Measurements from ENCODE around the gene PIGH.

PIGH gene

GRCh38 chr14:67599698-67600561, at the start of gene PIGH:
TSS of gene PIGH (minus strand) at chr14:67600268. CDS start at chr14:67600203, 65 bp downstream.
- DNase-seq (ENCODE audit: extremely low read depth, low read depth) = peak; percentile 37
- TF ChIP-seq CTCF (IDR thresholded peaks at IDR 0.05; ENCODE audit: low read depth, low read length) = peak; percentile 41

- no peak for DNase-seq (ENCODE audit: extremely low read depth, low read depth)
- no peak for TF ChIP-seq CTCF (IDR thresholded peaks at IDR 0.05; ENCODE audit: low read depth, low read length)
Observed at GRCh38 chr14:67646131-67646530, 46.1 kb upstream of the PIGH start.

GRCh38 chr14:67645414-67645813, 45.3 kb upstream of the PIGH start:
- TF ChIP-seq CTCF (IDR thresholded peaks at IDR 0.05; ENCODE audit: low read depth, low read length) = no peak

GRCh38 chr14:67644428-67644827, 44.4 kb upstream of the PIGH start:
- DNase-seq (ENCODE audit: extremely low read depth, low read depth) = no peak
- TF ChIP-seq CTCF (IDR thresholded peaks at IDR 0.05; ENCODE audit: low read depth, low read length) = no peak

More at GRCh38 chr14:67645414-67645813, 45.3 kb upstream of the PIGH start:
- DNase-seq (ENCODE audit: extremely low read depth, low read depth) = no peak

- DNase-seq (ENCODE audit: extremely low read depth, low read depth) = no peak
- no peak for TF ChIP-seq CTCF (IDR thresholded peaks at IDR 0.05; ENCODE audit: low read depth, low read length)
Observed at GRCh38 chr14:67643713-67644112, 43.6 kb upstream of the PIGH start.

- no peak for DNase-seq (ENCODE audit: extremely low read depth, low read depth)
- TF ChIP-seq CTCF (IDR thresholded peaks at IDR 0.05; ENCODE audit: low read depth, low read length) = no peak
Observed at GRCh38 chr14:67641902-67642749, 42.1 kb upstream of the PIGH start.

- DNase-seq (ENCODE audit: extremely low read depth, low read depth) = no peak
- no peak for TF ChIP-seq CTCF (IDR thresholded peaks at IDR 0.05; ENCODE audit: low read depth, low read length)
Observed at GRCh38 chr14:67641480-67641879, 41.4 kb upstream of the PIGH start.

All from AG09319 (cell line).